KOPT-K1 (cell line): ENCODE results near the gene PHAF1.

Source experiments
- H3K27ac ChIP-seq: fragments of 200-600 bp; sonication (generic); 2 replicates; pipeline ENCODE4 v1.5.1; 2016; ENCODE audit warnings: antibody characterized with exemption, mild to moderate bottlenecking, low read depth, low read length; ENCODE audit not compliant: poor library complexity, severe bottlenecking
- H3K36me3 ChIP-seq: fragments of 200-600 bp; sonication (generic); 2 replicates; pipeline ENCODE4 v1.5.1; 2017; ENCODE audit warnings: antibody characterized with exemption, mild to moderate bottlenecking, low read length, moderate library complexity; ENCODE audit not compliant: insufficient read depth
- H3K9me3 ChIP-seq: fragments of 200-600 bp; sonication (generic); 2 replicates; pipeline ENCODE4 v1.5.1; 2017; ENCODE audit warnings: antibody characterized with exemption, low read length, mild to moderate bottlenecking; ENCODE audit not compliant: insufficient read depth, poor library complexity, severe bottlenecking

Gene PHAF1

GRCh38 chr16:67173323-67173722 lies 63.6 kb downstream of the PHAF1 start:
- no peaks in the 10 kb centered on the region for H3K36me3 ChIP-seq
- H3K9me3 ChIP-seq, result no peaks in the 10 kb centered on the region
- H3K27ac ChIP-seq, result no peak overlapping the region

DNA sequence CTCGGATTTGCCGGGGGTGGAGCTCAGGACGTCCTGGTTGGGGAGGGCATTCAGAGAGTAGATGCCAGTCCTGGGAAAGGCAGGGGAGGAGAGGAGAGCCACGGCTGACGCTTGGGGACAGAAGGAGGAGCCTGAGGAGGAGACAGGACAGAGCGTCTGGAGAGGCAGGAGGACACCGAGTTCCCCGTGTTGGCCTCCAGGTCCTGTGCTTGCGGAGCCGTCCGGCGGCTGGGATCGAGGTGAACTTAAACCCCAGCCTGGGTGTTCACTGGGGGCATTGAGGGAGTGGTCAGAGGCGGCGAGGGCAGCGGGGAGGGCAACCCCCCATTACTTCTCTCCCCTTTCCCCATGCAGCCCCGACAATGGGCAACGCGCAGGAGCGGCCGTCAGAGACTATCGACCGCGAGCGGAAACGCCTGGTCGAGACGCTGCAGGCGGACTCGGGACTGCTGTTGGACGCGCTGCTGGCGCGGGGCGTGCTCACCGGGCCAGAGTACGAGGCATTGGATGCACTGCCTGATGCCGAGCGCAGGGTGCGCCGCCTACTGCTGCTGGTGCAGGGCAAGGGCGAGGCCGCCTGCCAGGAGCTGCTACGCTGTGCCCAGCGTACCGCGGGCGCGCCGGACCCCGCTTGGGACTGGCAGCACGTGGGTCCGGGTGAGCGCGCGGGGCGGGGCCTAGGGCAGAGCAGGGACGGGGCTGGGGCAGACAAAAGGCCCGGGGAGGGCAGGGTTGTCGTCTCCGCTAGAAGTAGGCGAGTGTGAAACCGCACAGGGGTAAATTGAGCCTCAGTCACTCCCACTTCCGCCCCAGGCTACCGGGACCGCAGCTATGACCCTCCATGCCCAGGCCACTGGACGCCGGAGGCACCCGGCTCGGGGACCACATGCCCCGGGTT lies 64.3 kb downstream of the PHAF1 start:
- Histone ChIP-seq H3K36me3 (no peaks in the 10 kb centered on the region), H3K9me3 (no peaks in the 10 kb centered on the region), H3K27ac (no peak overlapping the region)

DNA sequence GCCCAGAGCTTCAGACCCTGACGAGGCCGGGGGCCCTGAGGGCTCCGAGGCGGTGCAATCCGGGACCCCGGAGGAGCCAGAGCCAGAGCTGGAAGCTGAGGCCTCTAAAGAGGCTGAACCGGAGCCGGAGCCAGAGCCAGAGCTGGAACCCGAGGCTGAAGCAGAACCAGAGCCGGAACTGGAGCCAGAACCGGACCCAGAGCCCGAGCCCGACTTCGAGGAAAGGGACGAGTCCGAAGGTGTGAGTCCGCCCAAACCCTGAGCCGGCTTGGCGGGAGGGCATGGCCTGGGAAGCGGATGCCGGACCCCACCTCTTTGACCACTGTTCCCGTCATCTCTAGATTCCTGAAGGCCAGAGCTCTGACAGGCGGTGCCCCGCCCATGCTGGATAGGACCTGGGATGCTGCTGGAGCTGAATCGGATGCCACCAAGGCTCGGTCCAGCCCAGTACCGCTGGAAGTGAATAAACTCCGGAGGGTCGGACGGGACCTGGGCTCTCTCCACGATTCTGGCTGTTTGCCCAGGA lies 65.0 kb downstream of the PHAF1 start:
- H3K36me3 ChIP-seq, result no peaks in the 10 kb centered on the region; the same call in 1 of the 2 replicates
- H3K9me3 ChIP-seq, result no peaks in the 10 kb centered on the region
- H3K27ac ChIP-seq, result no peak overlapping the region

- H3K36me3 ChIP-seq, result no peaks in the 10 kb centered on the region; the same call in 1 of the 2 replicates
- H3K9me3 ChIP-seq, result no peaks in the 10 kb centered on the region
- H3K27ac ChIP-seq, result no peak overlapping the region
Observed at GRCh38 chr16:67176662-67177061, 66.9 kb downstream of the PHAF1 start.

DNA sequence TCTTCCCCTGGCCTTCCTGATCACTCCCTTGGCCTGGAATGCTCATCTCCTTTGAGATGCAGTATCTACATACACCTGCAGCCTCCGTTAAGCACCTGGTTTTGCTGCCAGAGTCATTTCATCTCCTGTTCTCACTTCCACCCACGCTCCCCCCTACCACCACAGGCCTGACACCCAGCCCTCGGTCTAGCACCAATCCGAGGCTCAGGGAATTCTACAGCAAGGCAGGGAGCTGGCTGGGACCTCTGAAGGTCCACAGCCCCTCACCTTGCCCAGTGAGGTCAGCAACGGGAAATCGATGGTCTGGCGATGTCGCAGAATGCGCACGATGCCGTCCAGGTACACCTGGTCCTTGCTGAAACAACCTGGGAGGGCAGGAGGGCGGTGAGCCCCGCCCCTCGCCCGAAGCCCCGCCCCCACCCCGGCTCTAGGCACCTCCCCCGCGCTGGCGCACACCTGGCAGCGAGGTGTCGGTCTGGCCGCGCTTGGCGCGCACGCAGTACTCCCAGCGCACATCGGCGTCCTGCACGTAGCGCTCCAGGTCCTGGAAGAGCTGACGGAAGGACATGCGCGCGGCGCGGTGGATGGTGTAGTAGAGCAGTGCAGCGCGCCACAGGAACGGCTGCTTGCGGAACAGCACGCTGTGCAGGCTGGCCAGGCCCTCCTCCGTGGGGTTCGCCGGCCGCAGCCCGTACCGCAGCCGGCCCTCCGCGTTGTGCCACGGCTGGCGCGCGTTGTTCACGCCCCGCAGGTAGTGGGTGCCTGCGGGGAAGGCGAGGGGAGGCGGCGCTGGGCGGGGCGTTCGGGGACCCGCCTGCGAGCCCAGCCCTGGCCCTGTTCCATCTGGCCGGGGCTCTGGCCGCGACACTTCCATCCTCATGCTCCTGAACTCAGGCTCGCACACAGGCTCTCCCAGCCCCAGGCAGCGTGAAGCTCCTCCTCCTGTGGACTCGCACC lies 68.3 kb downstream of the PHAF1 start:
- Histone ChIP-seq H3K36me3 (no peaks in the 10 kb centered on the region; the same call in 1 of the 2 replicates), H3K27ac (no peak overlapping the region), H3K9me3 (no peaks in the 10 kb centered on the region)

GRCh38 chr16:67179421-67180080 lies 69.8 kb downstream of the PHAF1 start:
- Histone ChIP-seq H3K36me3 (no peaks in the 10 kb centered on the region; the same call in 1 of the 2 replicates), H3K9me3 (no peaks in the 10 kb centered on the region), H3K27ac (no peak overlapping the region)

DNA sequence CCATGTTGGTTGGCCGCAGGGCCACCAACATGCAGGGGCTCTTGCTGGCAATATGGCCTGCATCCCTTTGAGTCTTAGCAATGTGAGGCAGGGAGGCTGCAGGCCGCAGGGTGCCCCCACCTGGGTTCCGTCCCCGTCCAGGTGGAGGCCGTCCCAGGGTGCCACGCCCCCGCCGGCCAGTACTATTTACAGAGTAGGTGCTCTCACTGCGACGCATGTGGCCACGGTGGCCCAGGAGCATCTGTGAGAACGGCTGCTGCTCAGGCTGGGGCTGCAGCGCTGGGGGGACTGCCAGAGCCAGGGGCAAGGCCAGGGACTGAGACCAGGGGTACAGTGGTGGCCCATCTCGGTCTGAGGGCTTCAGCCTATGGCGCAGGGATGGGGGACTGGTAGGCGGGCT lies 70.4 kb downstream of the PHAF1 start:
- no peaks in the 10 kb centered on the region for H3K9me3 ChIP-seq
- H3K36me3 ChIP-seq, result no peaks in the 10 kb centered on the region; the same call in 1 of the 2 replicates
- no peak overlapping the region for H3K27ac ChIP-seq

- Histone ChIP-seq H3K9me3 (no peaks in the 10 kb centered on the region), H3K27ac (no peak overlapping the region), H3K36me3 (no peaks in the 10 kb centered on the region; the same call in 1 of the 2 replicates)
Observed at GRCh38 chr16:67181346-67181745, 71.6 kb downstream of the PHAF1 start.

- Histone ChIP-seq H3K9me3 (no peaks in the 10 kb centered on the region), H3K36me3 (no peaks in the 10 kb centered on the region; the same call in 1 of the 2 replicates), H3K27ac (no peak overlapping the region)
Observed at GRCh38 chr16:67182288-67182687, 72.5 kb downstream of the PHAF1 start.

DNA sequence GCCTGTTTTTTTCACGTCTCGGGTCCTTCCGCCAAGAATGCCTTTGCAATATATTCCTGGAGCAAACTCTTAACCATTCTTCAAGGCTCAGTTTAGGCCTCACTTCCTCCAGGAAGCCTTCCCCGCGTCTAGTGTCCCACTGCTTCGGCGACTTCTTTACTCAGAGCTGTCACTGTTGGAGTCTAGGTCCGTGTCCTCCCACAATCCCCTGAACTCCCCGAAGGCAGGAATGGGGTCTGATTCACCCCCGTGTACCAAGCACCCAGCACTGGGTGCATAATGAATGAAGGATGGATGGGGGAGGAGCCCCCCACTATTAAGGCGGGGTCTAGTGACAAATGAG lies 73.5 kb downstream of the PHAF1 start:
- Histone ChIP-seq H3K9me3 (no peaks in the 10 kb centered on the region), H3K27ac (peak overlapping the region; percentile 82), H3K36me3 (no peaks in the 10 kb centered on the region; the same call in 1 of the 2 replicates)

DNA sequence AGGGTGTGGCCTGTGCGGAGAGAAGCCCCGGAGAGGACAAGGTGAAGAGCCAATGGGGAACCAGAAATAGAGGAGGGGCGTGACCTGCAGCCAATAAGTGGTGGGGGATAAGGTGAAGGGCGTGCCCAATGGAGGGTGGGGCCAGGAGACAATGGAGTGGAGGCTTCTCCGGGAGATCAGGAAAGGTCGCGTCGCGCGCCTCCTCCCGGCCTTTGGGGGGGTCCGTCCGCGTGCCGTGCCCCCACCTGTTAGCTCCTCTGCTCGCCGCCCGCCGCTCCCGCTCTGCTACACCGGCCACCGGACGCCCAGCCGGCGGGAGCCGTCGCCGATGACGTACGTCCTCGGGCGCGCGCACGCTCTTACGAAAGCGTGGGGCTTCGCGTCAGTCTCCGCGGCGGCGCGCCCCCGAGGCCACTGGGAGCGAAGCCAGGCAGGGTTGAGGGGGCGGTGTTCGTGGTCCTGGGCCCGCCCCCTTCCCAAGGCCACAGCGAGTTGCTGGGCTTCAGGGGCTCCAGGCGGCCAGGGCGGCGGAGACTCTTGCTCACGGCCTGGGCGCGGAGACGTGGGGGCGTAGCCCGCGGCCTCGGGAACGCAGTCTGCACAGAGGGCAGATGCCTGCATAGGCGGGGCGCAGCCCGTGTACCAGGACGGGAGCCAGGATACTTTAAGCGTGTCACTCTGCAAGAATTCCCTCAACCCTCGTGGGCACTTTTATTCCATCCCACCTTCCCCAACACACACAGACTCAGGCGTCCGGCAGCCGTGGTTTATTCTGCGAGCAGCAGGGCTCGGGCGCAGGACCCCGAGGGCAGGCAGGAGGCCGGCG lies 74.1 kb downstream of the PHAF1 start, which contains the start of gene MATCAP1:
TSS of gene MATCAP1 (minus strand) at position 337 of the 826 bp plus-strand sequence. CDS start 3,353 bp downstream, outside the sequence.
- Histone ChIP-seq H3K27ac (peak within 1 kb of the TSS; percentile 82), H3K36me3 (no peaks in the 10 kb centered on the region; the same call in 1 of the 2 replicates), H3K9me3 (no peaks in the 10 kb centered on the region)

DNA sequence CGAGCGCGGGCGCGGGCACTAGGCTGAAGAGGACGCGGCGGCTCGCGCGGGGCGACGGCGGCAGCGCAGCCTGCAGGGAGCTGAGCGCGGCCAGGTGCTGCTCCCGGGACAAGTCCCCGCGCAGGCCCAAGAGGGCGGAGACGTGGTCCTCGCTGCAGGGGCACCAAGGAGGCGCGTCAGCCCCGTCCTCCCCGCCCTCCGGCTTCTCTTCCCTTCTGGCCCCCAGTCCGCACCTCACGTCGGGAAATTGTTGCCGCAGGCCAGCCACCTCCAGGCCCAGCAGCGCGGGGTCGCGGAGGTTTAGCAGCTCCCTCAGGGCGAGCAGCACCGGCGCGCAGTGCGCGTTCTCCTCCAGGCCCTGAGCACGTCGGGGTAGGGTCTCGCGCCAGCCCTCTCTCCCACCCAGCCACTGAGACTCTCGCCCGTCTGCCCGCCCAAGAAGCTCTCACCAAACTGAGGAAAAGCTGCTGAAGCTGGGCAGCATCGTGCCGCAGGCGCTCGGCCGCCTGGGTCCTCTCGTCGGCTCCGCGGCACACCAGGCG lies 74.8 kb downstream of the PHAF1 start:
- H3K27ac ChIP-seq, result peak overlapping the region; percentile 82
- H3K9me3 ChIP-seq, result no peaks in the 10 kb centered on the region
- no peaks in the 10 kb centered on the region; the same call in 1 of the 2 replicates for H3K36me3 ChIP-seq

- Histone ChIP-seq H3K36me3 (no peaks in the 10 kb centered on the region), H3K9me3 (no peaks in the 10 kb centered on the region), H3K27ac (no peak overlapping the region)
Observed at GRCh38 chr16:67184995-67185650, 75.4 kb downstream of the PHAF1 start.
